NCI-H510A (cell line): ENCODE results near the gene CDC42.
A peak's percentile ranks its signal among the peaks of the same experiment; 100 is the strongest.

Experiments
- DNase-seq: peaks from one replicate; lab custom pipeline; 2025; lab: John Stamatoyannopoulos, UW

CDC42 gene

DNA sequence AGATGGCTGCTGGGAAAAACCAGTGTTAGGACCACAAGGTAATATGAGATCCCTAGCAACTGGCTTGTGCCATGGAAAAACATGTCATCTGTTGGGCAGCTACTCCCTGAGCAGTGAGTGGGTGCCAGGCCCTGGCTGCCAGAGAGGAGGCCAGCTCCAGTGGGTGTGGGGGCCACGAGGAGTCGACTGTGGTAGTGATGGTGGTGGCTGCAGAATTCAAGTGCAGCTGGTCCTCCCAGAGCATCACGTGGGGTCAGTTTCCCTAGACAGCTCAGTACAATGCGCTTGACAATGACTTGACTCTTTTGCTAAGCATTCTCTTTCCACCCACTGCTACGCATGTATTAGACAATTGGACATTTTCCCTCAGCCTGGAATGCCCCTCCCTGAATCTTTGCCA is 14.5 kb upstream of the CDC42 start:
- no peak for DNase-seq

DNA sequence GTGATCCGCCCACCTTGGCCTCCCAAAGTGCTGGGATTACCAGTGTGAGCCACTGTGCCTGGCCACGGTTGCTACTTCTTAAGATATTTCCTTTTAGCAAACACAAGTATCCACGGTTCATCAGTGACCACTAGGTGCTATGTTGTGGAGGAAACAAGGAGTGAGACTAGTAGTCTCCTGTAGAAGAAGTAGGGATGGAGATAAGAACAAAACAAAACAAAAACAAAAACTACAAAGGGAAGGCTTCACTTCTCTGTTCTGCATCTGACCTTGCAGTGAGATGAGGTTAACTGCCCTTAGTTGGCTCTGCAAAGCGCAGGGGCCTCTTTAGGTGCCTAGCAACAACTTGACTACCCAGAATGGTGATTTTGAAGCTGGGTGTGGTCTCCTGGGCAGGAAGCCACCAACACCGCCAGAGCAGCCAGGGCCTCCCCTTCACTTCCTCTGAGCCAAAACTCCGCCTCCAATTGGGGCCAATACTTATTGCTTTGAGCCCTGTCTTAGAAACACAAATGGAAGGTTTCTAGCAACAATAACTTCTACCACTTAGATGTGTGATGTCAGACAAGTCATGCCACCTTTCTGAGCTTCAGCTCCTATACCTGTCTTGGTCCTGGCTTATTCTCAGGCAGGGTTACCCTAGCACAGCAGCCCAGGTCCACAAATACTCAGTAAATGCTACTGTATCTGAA is 12.8 kb upstream of the CDC42 start:
- DNase-seq, result peak; percentile 77

DNA sequence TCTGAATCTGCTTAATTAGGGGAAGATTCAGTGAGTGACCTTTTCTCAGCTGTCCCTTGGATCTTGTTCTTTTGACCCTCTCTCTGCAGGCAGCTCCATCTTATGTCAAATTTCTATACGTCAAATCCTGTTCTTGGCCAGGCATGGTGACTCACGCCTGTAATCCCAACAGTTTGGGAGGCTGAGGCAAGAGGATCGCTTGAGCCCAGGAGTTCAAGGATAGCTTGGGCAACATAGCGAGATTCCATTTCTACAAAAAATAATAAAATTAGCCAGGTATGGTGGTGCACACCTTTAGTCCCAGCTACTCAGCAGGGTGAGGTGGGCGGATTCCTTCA is 12.3 kb upstream of the CDC42 start:
- no peak for DNase-seq

DNA sequence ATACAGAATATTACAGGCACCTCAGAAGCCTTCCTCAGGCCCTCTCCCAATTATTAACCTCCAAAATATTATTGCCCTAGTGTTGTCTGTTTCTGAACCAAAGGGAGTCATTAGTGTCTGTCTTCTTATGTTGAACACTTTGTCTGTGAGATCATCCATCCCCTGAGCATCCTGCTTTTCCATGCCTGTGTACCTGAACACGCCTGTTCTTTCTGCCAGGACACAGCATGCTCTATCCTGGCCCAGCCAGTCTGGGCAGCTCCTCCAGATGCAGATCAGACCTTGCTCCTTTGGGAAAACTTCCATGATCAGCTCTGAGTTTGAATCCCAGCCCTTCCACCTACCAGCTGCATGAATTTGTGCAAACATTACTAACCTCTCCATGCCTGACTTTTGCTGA is 11.0 kb upstream of the CDC42 start:
- DNase-seq, result no peak

DNA sequence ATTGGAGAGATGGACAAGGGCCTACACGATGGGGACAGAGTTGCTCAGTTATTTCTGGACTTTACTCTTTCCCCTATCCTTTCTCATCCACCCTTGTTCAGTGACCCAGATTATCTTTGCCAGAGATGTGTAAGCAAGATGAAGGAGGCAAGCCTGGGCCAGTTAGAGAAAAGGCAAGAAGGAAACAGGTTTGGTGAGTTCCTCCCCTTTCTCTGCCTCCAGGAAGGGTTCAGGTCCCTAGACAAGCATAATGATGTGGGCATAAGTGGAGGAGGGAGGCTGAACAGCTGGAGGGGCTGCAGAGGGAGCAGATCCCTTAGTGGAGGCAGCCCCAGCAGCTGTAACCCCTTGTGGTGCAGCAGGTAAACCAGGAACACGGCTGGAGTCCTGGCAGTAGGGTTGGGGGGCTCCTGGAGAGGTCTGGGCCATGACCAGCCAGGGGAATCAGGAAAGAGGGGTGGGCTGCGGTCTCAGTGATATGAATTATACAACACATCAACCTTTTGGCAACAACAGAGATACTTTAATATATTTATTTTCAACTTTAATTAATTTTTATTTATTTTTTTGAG is 9.2 kb upstream of the CDC42 start:
- DNase-seq, result peak; percentile 93

DNA sequence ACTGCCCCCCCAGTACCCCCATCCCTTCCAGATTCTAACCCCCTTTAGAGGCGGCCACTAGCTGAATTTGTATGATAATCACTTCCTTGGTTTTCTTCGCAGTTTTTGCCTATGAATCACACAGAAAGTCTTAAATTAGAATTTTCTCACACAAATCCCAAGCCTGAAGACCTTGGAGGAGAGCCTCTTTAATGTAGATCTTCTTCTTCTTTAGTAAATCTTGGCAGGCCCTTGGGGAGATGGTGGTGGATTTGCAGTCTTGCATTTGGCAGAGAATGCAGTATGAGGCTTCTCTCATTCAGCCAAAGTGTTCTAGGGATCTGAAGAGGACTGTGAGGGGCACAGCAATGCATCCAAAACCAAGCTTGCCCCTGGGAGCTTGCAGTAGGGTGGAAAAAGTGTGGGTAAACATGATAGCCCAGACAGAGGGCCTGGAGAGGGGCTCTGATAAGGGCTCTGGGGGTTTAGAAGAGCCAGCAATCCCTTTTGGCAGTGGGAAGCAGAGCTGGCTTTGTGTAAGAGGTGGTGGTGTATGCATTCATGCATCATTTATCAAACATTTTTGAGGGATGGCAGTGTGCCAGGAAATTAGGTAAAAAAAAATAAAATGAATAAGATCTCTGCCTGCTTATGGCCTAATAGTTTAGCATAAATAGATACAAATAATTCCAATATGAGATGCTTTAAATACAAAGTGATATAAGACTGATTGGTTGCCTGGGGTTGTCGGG is 7.7 kb upstream of the CDC42 start:
- DNase-seq, result no peak

DNA sequence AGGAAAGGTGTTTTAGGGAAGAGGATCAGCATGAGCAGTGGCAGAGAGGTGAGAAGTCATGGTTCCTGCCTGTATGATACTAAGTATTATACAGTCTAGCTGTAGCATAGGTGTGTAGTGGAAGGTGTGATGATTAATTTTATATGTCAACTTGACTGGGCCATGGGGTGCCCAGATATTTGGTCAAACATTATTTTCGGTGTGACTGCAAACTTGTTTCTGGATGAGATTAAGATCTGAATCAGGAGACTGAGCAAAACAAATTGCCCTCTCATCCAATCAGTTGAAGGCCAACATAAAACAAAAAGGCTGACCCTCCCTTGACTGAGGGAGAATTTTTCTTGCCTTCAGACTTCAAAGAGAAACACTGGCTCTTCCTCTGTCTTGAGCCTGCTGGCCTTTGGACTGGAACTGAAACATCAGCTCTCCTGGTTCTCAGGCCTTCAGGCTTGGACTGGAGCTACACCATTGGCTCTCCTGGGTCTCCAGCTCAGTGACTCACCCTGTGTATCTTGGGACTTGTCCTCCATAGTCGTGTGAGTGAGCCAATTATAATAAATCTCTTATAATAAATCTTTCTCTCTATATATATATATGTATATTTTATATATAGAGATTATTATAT is 6.8 kb upstream of the CDC42 start:
- DNase-seq, result no peak

DNA sequence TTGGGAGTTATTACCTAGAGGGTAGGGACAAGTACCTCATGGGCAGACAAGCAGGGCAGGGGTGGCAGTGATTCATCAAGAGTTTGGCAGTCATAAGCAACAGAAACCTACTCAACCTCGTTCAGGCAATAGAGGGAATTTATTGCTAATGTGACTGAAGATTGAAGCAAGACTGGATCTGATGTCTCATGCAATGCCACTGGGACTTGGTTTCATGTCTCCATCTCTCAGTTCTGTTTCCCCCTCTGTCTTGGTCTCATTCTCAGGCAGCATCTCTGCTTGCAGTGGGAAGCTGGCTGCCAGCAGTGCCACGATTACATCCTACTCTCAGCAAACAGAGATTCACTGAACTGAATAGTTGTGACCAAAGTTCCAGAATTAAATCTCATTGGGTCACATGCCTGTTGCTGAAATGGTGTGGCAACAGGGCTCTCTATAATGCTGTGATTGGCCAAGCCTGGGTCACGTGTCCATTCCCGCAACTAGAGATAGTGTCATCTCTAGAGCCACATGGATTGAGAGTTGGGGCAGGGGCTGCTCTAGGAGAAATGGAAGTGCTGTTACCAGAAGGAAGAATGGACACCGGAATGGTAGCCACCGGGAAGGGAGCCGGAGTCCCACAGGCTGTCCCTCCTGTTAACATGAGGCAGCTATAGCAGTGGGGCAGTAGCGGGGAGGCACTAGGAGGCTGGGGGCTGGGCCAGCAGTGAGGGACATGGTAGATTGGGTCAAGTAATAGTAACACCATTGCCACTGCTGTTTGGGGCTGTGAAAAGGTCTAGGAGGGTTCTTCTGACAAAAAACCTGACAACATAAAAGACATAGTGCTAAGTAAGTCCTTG is 3.9 kb upstream of the CDC42 start:
- no peak for DNase-seq

DNA sequence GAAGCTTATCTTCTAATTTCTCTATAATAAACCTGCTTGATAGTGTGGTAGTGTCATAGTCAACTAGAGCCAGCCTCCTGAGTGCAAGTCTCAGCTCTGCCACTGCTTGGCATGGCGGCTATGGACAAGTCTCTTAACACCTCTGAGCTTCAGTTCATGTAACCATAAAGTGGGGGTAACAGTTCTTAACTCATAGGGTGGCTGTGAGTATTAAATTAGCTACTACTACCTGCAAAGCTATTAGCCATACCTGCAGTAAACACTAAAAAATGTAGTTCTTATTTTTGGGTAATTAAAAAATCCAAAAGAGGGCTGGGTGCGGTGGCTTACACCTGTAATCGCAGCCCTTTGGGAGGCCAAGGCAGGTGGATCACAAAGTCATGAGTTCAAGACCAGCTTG is 2.2 kb upstream of the CDC42 start:
- no peak for DNase-seq

DNA sequence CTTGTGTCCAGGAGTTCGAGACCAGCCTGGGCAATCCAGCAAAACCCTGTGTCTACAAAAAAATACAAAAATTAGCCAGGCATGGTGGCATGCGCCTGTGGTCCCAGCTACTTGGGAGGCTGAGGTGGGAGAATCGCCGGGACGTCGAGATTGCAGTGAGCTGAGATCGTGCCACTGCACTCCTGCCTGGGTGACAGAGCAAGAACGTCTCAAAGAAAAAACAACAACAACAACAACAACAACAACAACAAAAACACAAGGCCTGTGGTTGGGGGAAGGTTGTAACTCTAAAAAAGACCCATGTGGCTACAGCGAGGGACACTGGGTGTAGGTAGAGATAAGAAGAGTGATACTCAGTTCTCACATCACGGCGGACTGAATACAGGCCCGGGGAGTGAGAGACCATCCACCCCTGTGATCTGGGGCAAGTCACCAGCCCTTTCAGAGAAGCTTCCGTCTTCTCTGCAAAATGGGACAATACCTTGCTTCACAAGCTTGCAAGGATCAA is 848 bp upstream of the CDC42 start:
- DNase-seq, result no peak

DNA sequence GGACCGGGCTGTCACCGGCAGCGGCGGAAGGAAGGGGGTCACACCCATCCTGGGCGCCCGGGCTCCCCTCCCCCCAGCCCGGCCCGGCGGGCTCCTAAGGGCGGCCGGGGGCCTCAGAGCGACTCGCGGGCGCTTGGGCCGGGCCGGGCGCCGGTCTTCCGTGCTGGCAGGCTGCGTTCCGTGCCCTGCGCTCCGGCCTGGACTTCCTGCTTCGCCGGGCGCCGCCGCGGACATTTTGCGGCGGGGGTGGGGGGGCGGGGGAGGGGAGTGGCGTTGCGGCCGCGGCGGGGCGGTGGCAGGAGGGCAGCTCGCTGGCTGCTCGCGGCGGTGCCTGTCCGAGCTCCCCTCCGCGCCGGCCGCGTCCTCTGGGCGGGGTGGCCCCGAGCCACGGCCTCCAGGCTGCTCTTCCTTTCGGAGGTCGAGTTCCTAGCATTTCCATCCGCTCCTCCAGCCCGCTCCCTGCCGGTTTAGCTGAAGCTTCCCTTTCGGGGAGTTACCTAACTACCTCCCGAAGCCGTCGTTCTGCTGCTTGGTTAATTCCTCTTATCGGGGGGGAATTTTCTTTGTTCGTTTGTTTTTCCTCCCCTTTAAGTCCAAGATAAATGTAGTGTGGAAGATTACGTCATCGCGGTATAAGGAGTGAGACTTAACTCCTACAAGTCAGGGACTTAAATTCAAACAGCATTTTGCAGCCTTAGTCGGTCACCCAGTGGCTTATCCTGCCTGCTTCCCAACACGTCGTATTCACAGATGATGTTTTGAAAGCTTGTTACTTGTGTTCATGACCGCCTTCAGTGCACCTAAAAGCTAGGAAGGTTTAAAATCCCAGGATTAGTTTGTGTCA is 730 bp downstream of the CDC42 start:
- DNase-seq, result peak; percentile 40

DNA sequence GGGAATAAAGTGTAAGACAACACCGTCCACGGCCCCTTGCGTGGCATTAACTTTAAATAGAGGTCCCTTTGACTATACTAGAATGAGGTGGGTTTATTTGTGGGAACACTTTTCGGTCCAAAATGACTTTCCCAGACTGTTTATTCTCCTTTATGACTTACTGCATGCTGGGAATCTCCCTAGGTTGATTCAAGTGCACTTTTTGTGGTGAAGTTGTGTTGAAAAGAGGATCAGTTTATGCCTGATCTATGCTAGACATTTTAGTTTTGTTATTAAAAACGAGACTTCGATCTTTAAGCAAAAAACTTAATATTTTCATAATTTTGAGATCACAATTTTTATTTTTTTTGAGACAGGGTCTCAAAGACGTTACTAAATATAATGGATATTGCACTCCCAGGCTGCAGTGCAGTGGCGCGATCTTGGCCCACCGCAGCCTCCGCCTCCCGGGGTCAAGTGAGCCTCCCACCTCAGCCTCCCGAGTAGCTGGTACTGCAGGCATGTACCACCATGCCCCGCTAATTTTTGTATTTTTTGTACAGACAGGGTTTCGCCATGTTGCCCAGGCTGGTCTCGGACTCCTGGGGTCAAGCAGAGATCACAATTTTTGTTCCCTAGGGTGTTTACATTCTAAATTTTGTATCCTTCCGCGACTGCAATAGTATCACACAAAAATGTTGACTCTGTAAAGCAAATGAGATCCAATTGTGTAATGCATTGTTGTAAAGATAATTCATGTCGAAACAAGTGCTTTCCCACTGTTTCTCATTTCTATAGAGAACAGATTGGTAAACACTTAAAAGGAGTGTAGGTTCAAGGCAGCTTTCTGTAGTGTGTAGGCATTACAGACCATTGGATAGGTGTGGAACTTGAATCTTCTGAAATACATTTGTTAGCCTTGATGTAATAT is 1.6 kb downstream of the CDC42 start:
- DNase-seq, result no peak

DNA sequence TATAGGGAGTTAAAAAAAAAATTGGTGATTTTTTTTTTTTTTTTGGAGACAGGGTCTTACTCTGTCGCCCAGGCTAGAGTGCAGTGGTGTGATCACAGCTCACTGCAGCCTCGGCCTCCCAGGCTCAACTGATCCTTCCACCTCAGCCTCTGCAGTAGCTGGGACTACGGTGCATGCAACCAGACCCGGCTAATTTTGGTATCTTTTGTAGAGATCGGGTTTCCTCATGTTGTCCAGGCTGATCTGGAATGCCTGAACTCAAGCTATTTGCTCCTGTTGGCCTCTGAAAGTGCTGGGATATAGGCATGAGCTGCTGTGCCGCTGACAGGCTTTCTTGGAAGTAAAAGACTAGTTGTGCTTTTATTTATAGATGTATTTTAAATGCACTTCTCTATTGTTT is 3.0 kb downstream of the CDC42 start:
- DNase-seq, result no peak

DNA sequence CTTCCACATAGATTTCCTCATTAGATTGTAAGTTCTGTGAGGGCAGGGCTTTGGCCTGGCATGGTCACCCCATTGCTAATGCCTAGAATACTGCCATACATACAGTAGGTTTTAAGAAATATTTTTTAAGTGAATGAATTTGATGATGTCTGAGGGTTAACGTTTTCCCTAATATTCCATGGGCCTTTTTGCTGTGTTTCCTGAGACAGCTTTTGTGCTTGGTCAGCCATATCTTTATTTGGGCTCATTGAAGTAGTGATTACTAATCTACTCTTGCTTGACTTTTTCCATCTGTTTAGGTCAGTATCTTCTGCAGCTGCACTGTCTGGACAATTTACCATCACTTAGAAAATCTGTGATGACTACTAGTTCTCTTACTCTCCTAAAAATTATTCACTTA is 3.5 kb downstream of the CDC42 start:
- no peak for DNase-seq

DNA sequence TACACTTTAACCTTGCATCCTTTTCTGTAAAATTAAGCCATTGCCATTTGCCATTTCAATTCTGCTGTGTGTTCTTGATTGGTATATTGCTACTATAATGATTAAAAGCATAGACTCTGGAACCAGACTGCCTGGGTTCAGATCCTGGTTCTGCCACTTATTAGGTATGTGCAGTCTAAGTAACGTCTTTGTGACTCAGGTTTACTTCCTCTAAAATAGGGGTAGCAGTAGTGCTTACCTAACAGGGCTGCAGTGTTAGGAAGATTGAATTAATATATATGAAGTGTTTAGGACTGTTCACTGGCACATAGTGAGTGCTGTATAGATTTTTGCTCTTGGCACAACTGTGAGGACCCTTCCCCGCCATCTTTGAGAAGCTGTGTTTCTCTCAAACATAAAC is 4.4 kb downstream of the CDC42 start:
- no peak for DNase-seq

DNA sequence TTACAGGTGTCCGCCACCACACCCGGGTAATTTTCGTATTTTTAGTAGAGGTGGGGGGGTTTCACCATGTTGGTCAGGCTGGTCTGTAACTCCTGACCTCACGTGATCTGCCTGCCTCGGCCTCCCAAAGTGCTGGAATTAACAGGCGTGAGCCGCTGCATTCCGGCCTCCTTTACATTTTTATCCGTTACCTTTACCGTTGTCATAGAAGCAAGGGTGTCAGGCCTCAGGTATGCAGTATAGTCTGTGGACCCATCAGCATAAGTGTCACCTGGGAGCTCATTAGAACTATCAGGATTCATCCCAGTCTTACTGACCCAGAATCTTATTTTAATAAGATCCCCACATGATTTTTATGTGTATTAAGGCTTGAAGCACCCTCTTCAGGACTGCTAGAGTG is 5.4 kb downstream of the CDC42 start:
- DNase-seq, result no peak

DNA sequence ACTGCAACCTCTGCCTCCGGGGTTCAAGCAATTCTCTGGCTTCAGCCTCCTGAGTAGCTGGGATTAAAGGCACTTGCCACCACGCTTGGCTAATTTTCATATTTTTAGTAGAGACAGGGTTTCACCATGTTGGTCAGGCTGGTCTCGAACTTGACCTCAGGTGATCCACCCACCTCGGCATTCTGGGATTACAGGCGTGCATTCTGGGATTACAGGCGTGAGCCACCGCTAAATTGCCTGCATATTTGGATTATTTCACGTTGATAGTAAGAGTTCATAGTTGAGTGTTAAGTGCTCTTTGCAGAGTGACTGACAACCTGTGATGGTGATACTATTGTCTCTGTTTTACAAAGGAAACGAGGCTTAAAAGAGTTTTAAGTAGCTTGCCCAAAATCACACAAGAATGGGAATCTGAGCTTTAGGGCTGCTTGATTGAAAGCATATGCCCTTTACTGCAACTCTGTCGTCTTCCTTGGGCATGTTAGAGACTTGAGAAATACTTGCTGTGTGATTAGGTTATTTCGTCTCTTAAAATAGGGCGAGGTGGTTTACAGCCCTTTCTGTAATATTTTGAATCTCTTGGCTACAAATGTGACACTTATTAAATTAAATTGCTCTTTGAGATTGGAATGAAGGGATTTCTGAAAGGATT is 12.4 kb downstream of the CDC42 start:
- no peak for DNase-seq

DNA sequence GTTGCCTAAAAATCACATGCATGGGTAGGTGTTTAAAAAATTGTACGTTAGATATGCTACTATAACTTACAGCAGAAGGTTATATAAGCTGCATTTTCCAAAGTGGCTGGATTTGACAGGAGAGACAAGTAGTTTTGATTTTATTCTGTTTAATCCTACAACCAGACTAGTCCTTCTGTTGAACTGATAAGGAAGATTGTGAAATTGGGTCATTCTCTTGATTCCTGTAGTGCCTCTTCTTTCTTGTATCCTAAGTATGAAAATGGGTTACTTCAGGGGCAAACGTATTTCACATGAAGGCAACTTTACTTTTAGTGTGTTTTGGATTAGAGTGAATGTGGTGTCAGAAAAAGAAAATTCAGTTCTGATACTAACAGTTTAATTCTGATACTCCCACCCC is 19.0 kb downstream of the CDC42 start:
- no peak for DNase-seq

DNA sequence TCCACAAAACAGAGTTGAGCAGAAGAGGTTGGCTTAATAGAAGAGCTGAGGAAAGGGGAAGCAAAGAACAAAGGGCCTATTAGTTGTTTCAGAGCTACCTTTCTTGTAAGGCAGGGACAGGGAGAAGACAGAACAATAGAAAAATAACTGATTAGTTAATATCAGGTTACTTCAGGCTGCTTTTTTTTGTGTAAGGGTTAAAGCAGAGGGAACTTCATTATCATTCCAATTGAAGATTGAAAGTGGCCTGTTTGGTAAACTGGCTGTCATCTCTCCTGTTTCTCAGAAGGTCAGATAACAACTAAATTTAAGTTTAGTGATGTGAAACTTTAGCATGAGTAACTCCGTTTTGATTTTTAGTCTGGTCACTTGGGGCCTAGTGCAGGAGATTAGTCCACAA is 22.3 kb downstream of the CDC42 start:
- DNase-seq, result no peak

DNA sequence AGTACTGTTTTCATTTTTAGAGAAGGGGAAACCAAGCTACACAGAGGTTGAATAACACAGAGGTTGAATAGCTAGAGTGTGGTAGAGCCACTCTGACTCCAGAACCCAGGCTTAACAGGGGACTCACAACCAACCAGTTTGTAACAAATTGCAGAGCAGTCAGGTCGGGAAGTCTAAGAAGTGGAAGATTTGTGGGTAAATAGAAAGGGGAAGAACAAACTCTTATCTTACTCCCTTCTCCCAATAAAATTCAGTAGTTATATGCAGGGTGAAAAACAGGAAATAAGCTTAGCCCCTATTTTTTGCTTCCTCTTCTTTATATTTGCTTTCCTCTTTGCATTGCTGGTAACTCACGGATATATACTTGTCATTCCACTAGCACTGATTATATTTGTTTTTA is 23.2 kb downstream of the CDC42 start:
- DNase-seq, result no peak
